Smooth muscle cell (in vitro differentiated cells): Measurements from ENCODE around the gene TRAM1L1. TPM values are rescaled to one million over a fixed set of nuclear protein-coding genes. Genes with fewer than 3 reads are reported as not detected.

Source experiments
- DNase-seq: peaks from one replicate; lab custom pipeline; 2025; ENCODE audit not compliant: unreplicated experiment; lab: John Stamatoyannopoulos, UW
- H2AFZ ChIP-seq: fragments of 200-600 bp; sonication (generic); 2 replicates; pipeline ENCODE4 v1.6.0; 2016; ENCODE audit warnings: antibody characterized with exemption, low read depth, mild to moderate bottlenecking
- H3F3A ChIP-seq: fragments of 200-600 bp; sonication (generic); 2 replicates; pipeline ENCODE4 v1.6.0; 2017; ENCODE audit warnings: antibody characterized with exemption, low read depth
- H3K27ac ChIP-seq: fragments of 200-600 bp; sonication (generic); 2 replicates; pipeline ENCODE4 v1.5.1; 2016; ENCODE audit warnings: low read depth, mild to moderate bottlenecking
- H3K27me3 ChIP-seq: fragments of 200-600 bp; sonication (generic); 2 replicates; pipeline ENCODE4 v1.6.1; 2016; ENCODE audit warnings: low read depth, mild to moderate bottlenecking
- H3K36me3 ChIP-seq: fragments of 200-600 bp; sonication (generic); 2 replicates; pipeline ENCODE4 v1.5.1; 2016; ENCODE audit warnings: low read depth
- H3K4me1 ChIP-seq: fragments of 200-600 bp; sonication (generic); 2 replicates; pipeline ENCODE4 v1.5.1; 2016; ENCODE audit warnings: low read depth
- H3K4me2 ChIP-seq: fragments of 200-600 bp; sonication (generic); 2 replicates; pipeline ENCODE4 v1.6.0; 2016; ENCODE audit warnings: mild to moderate bottlenecking
- H3K4me3 ChIP-seq: fragments of 200-600 bp; sonication (generic); 2 replicates; pipeline ENCODE4 v1.5.1; 2016; ENCODE audit warnings: mild to moderate bottlenecking
- H3K79me2 ChIP-seq: fragments of 200-600 bp; sonication (generic); 2 replicates; pipeline ENCODE4 v1.6.0; 2016; ENCODE audit warnings: low read depth, mild to moderate bottlenecking
- H3K9ac ChIP-seq: fragments of 200-600 bp; sonication (generic); 2 replicates; pipeline ENCODE4 v1.6.0; 2016; ENCODE audit warnings: low read depth
- H3K9me3 ChIP-seq: fragments of 200-600 bp; sonication (generic); replicated peaks from 2 replicates; pipeline ENCODE4 v1.5.1; 2016; ENCODE audit warnings: low read depth
- H4K20me1 ChIP-seq: fragments of 200-600 bp; sonication (generic); 2 replicates; pipeline ENCODE4 v1.6.0; 2016; ENCODE audit warnings: low read depth
- CTCF ChIP-seq: fragments of 200-600 bp; sonication (generic); IDR thresholded peaks from 2 replicates; pipeline ENCODE4 v1.5.1; 2017; ENCODE audit warnings: borderline replicate concordance, mild to moderate bottlenecking, antibody characterized with exemption; ENCODE audit not compliant: insufficient read depth, poor library complexity, severe bottlenecking
- WGBS: methylation state at CpG from one replicate; pipeline ENCODE4 v1.1.7; 2016; ENCODE audit warnings: low lambda C conversion rate; 5-methylcytosine and 5-hydroxymethylcytosine counted together
- polyA plus RNA-seq: library from polyadenylated mRNA; unstranded; fragments of >200 nt; fragmentation: Nextera tagmentation; extraction: Ambion mirVana; gene quantifications from 2 replicates; pipeline ENCODE4 v1.2.1, GENCODE V29; 2016
- total RNA-seq: library from RNA; depleted of rRNA; stranded (reverse); fragments of >200 nt; gene quantifications from 2 replicates; pipeline ENCODE4 v1.2.3, GENCODE V29; 2014

The TRAM1L1 gene
- total and polyA plus RNA-seq, 2 experiments from 2014 or later: 3.7 to 6.7 TPM

- Histone ChIP-seq H2AFZ (peak overlapping the region; percentile 82), H3K4me2 (no peak overlapping the region), H3K27me3 (no peaks in the 10 kb centered on the region)
Observed at GRCh38 chr4:117093571-117093970, 8.2 kb upstream of the TRAM1L1 start.

DNA sequence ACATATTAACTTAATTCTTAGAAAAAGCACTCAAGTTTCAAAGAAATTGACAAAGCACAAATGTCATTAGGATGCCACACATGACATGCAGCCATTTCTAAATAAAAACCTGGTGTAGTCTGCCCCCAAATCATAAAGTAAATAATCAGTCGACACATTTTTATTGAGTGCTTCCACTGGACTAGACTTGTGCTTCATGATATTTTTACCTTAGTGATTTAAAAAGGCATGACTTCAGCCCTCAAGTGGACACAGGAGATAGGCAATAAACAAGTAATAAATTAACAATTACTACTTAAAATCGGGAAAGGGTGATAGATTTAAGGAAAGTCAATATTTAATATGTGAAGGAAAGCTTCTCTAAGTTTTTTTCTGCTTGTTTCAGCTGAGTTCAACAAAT is 7.6 kb downstream of the TRAM1L1 start:
- no peaks in the 10 kb centered on the region for H3F3A ChIP-seq
- H3K9ac ChIP-seq: no peak overlapping the region
- no peak for TF ChIP-seq CTCF
- WGBS: 86% methylated on average over 2 of the region's 2 CpGs
- no peaks in the 10 kb centered on the region for H3K4me1 ChIP-seq
- no peaks in the 10 kb centered on the region for H4K20me1 ChIP-seq
- no peak overlapping the region for H2AFZ ChIP-seq
- no peaks in the 10 kb centered on the region for H3K9me3 ChIP-seq
- H3K79me2 ChIP-seq: no peaks in the 10 kb centered on the region
- no peaks in the 10 kb centered on the region for H3K27me3 ChIP-seq
- no peak overlapping the region for H3K4me2 ChIP-seq
- H3K4me3 ChIP-seq: no peak overlapping the region
- no peaks in the 10 kb centered on the region for H3K36me3 ChIP-seq
- no peak for DNase-seq
- H3K27ac ChIP-seq: no peak overlapping the region

More at GRCh38 chr4:117093571-117093970, 8.2 kb upstream of the TRAM1L1 start:
- TF ChIP-seq CTCF: no peak
- Histone ChIP-seq H4K20me1 (no peaks in the 10 kb centered on the region), H3K9ac (no peak overlapping the region), H3K27ac (no peak overlapping the region), H3K4me1 (no peaks in the 10 kb centered on the region), H3K9me3 (no peaks in the 10 kb centered on the region), H3K4me3 (no peak overlapping the region), H3K79me2 (no peaks in the 10 kb centered on the region), H3K36me3 (no peaks in the 10 kb centered on the region), H3F3A (no peaks in the 10 kb centered on the region)
- no peak for DNase-seq

DNA sequence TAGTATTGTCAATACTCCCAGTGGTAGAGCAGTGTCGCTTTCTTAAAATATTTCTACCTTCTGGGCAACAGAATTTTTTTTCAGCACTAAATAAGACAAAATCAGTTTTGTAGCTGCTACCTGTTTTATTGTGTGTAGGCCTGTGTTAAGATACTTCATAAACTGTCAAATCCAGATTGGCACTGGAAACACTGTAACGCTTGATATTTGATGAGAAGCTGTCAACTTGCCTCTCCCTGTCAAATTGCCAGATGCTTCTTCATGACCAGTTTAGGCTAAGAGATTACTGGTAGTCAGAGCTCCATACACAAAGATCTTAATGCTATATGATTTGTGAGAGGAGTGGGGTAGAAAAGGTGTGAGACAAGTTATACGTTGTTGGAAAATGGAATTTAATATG is 17.3 kb downstream of the TRAM1L1 start:
- Histone ChIP-seq H4K20me1 (no peaks in the 10 kb centered on the region), H3K4me2 (no peak overlapping the region), H3K4me1 (no peaks in the 10 kb centered on the region), H2AFZ (no peak overlapping the region), H3K9ac (no peak overlapping the region), H3K27ac (no peak overlapping the region), H3K36me3 (no peaks in the 10 kb centered on the region), H3F3A (no peaks in the 10 kb centered on the region), H3K9me3 (no peaks in the 10 kb centered on the region), H3K79me2 (no peaks in the 10 kb centered on the region), H3K27me3 (no peaks in the 10 kb centered on the region), H3K4me3 (no peak overlapping the region)
- no peak for TF ChIP-seq CTCF
- WGBS: 90% methylated on average over 3 of the region's 3 CpGs
- no peak for DNase-seq

- H4K20me1 ChIP-seq: no peaks in the 10 kb centered on the region
- no peaks in the 10 kb centered on the region for H3F3A ChIP-seq
- H3K36me3 ChIP-seq: no peaks in the 10 kb centered on the region
- H3K4me2 ChIP-seq: no peak overlapping the region
- H3K27ac ChIP-seq: no peak overlapping the region
- 88% methylated on average over 2 of the region's 2 CpGs for WGBS
- no peak overlapping the region for H2AFZ ChIP-seq
- H3K4me3 ChIP-seq: no peak overlapping the region
- no peaks in the 10 kb centered on the region for H3K27me3 ChIP-seq
- no peak for DNase-seq
- H3K9ac ChIP-seq: no peak overlapping the region
- H3K4me1 ChIP-seq: no peaks in the 10 kb centered on the region
- no peaks in the 10 kb centered on the region for H3K79me2 ChIP-seq
- no peak for TF ChIP-seq CTCF
- no peaks in the 10 kb centered on the region for H3K9me3 ChIP-seq
Observed at GRCh38 chr4:117063961-117064696, 21.2 kb downstream of the TRAM1L1 start.
